PC-9 (cell line): ENCODE data around the gene INSYN2A.

ENCODE experiments used
- CTCF ChIP-seq: fragments of 200-600 bp; sonication (generic); conservative IDR thresholded peaks from 2 replicates; pipeline ENCODE4 v1.6.1; 2017; ENCODE audit warnings: mixed run types, antibody characterized with exemption, mild to moderate bottlenecking, moderate library complexity
- EZH2 ChIP-seq: fragments of 200-600 bp; sonication (generic); IDR thresholded peaks from 2 replicates; pipeline ENCODE4 v1.8.0; 2017; ENCODE audit warnings: antibody characterized with exemption, low read depth

- no peak for TF ChIP-seq CTCF
- TF ChIP-seq EZH2: no peak
These were observed 6.7 kb upstream of the INSYN2A start for GRCh38 chr10:127203067-127203466.
